Keratinocyte (primary cell): ENCODE data around the gene GLI3. TPM values are rescaled to one million over a fixed set of nuclear protein-coding genes. Genes with fewer than 3 reads are reported as not detected.

ENCODE experiments used
- DNase-seq: peaks from one replicate; pipeline ENCODE4 v3.0.0-alpha.2; 2011; ENCODE audit warnings: low read depth, missing footprints, low spot score
- FAIRE-seq: peaks from 2 replicates; lab custom pipeline; 2011; peaks lifted over from hg19 to GRCh38; lab: Jason Lieb, UNC
- H2AFZ ChIP-seq: 2 replicates; pipeline ENCODE4 v1.6.0; 2012; ENCODE audit warnings: low read length, control low read depth, inconsistent platforms; ENCODE audit not compliant: control insufficient read depth
- H3K27ac ChIP-seq: 2 replicates; pipeline ENCODE4 v1.5.1; 2011; ENCODE audit warnings: low read length; ENCODE audit not compliant: control insufficient read depth, insufficient read depth
- H3K27me3 ChIP-seq: 3 replicates; pipeline ENCODE4 v1.6.0; 2011; ENCODE audit warnings: low read length; ENCODE audit not compliant: control insufficient read depth, insufficient read depth; ENCODE audit errors: extremely low read depth
- H3K36me3 ChIP-seq, 2 experiments: 2 replicates in 1 of 2; 3 replicates in 1 of 2; pipeline ENCODE4 v1.5.1; 2011; ENCODE audit warnings: low read length in 2 of 2, mild to moderate bottlenecking in 1 of 2; ENCODE audit not compliant: control insufficient read depth in 2 of 2, insufficient read depth in 2 of 2; ENCODE audit errors: extremely low read depth in 1 of 2
- H3K4me1 ChIP-seq: 3 replicates; pipeline ENCODE4 v1.5.1; 2011; ENCODE audit warnings: low read length; ENCODE audit not compliant: control insufficient read depth, insufficient read depth; ENCODE audit errors: extremely low read depth
- H3K4me2 ChIP-seq: 3 replicates; pipeline ENCODE4 v1.6.0; 2011; ENCODE audit warnings: low read depth, low read length; ENCODE audit not compliant: control insufficient read depth, insufficient read depth; ENCODE audit errors: extremely low read depth
- H3K4me3 ChIP-seq, 3 experiments: fragments of 200-600 bp in 1 of 3; sonication (generic) in 1 of 3; 2 replicates in 2 of 3; 3 replicates in 1 of 3; pipeline ENCODE4 v1.5.1; 2011 to 2016; ENCODE audit warnings: low read length in 3 of 3, mild to moderate bottlenecking in 3 of 3, control low read depth in 2 of 3, inconsistent platforms in 1 of 3, low read depth in 1 of 3, mixed read lengths in 1 of 3, mixed run types in 1 of 3, moderate library complexity in 1 of 3; ENCODE audit not compliant: control insufficient read depth in 2 of 3, insufficient read depth in 2 of 3; ENCODE audit errors: extremely low read depth in 1 of 3
- H3K79me2 ChIP-seq: 2 replicates; pipeline ENCODE4 v1.6.0; 2012; ENCODE audit warnings: low read length; ENCODE audit not compliant: control insufficient read depth, insufficient read depth
- H3K9ac ChIP-seq: 3 replicates; pipeline ENCODE4 v1.6.0; 2011; ENCODE audit warnings: low read length; ENCODE audit not compliant: control insufficient read depth, insufficient read depth; ENCODE audit errors: extremely low read depth
- H3K9me1 ChIP-seq: 3 replicates; pipeline ENCODE4 v1.6.0; 2011; ENCODE audit warnings: low read length; ENCODE audit not compliant: control insufficient read depth, insufficient read depth; ENCODE audit errors: extremely low read depth
- H3K9me3 ChIP-seq: 2 replicates; pipeline ENCODE4 v1.5.1; 2012; ENCODE audit warnings: low read depth, low read length; ENCODE audit not compliant: control insufficient read depth
- H4K20me1 ChIP-seq: 3 replicates; pipeline ENCODE4 v1.6.0; 2011; ENCODE audit warnings: low read length; ENCODE audit not compliant: control insufficient read depth, insufficient read depth; ENCODE audit errors: extremely low read depth
- EZH2 ChIP-seq: IDR thresholded peaks from one replicate; pipeline ENCODE4 v1.6.1; 2012; ENCODE audit warnings: inconsistent platforms, mild to moderate bottlenecking, low read length, moderate library complexity
- dilution Hi-C: fragments of 300-500 bp; cut with MboI; formaldehyde crosslinking; loops from one replicate; pipeline ENCODE4 v1.7.0; 2020; ENCODE audit warnings: low sequenced_read_pairs; ENCODE audit not compliant: extremely low pct_ligation_motif_present
- polyA plus RNA-seq, 5 experiments: library from polyadenylated mRNA; depleted of rRNA in 3 of 5; stranded (reverse) in 3 of 5; stranded (forward) in 1 of 5; unstranded in 1 of 5; fragments of >200 nt; gene quantifications; 1 replicate in 1 of 5; 2 replicates in 3 of 5; 3 replicates in 1 of 5; pipeline versions ENCODE4 v1.2.1 to v1.2.3, GENCODE V29; 2011 to 2012; ENCODE audit warnings: missing spikeins in 2 of 5, low read depth in 1 of 5, low replicate concordance in 1 of 5
- TF ChIP-seq, protein P1 (sequence below), 3 experiments: IDR thresholded peaks in 1 of 3; conservative IDR thresholded peaks in 1 of 3; optimal IDR thresholded peaks in 1 of 3; 2 replicates in 2 of 3; 3 replicates in 1 of 3; pipeline versions ENCODE3 to v1.5.1; 2011; ENCODE audit warnings: low read length in 3 of 3, mild to moderate bottlenecking in 3 of 3, moderate library complexity in 2 of 3, control low read depth in 1 of 3, inconsistent platforms in 1 of 3; ENCODE audit not compliant: insufficient read depth in 2 of 3; ENCODE audit errors: extremely low read depth in 1 of 3

GLI3 gene
- polyA plus RNA-seq, 1 donor (not counting 4 experiments of a cell fraction or from before 2014, with no cell fraction given), result 3.6 TPM

DNA sequence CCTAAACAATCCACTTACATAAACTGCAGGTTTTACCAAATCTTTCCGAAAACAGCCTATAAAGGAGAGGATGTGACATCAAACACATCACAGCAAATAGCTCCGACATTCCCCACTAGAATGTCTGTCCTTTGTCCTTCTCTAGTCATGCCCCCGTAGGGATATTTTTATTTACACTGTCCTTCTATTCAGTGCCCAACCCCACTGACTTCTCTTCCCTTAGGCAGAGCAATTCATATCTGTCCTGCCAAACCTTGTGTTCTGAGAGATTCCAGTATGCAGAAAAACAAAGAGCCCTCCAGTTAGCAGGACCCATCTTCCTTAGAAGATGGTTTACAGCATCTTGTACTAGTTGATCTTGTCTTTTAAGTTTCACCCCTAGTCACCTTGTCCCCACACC is 5.4 kb upstream of the GLI3 start:
- dilution Hi-C loops, result no loop called here

DNA sequence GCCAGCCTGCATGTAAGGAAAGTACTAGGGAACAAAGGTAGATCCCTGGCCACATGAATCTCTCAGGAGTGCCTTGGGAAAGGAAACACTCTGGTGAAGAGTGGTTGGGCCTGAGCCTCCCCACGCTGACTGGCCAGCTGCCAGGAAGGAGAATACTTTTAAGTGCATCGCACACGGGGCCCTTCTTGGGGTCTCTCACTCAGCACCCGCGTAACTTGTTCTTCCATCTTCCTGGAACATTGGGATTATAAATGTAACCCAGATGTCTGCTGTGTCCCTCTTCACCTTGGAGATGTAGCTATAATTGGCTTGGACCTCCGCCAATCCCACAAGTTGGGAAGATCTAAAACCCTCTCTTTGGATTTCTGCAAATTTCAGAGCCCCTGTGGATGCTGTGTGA is 4.4 kb upstream of the GLI3 start:
- Histone ChIP-seq H2AFZ (no peak overlapping the region), H3K36me3 (no peaks in the 10 kb centered on the region), H3K79me2 (peaks cover 3% of the 10 kb centered on the region), H3K27ac (no peak overlapping the region), H3K4me1 (peaks cover 22% of the 10 kb centered on the region), H3K4me2 (no peak overlapping the region), H3K4me3 (no peak overlapping the region), H3K9me1 (no peaks in the 10 kb centered on the region), H3K9me3 (no peaks in the 10 kb centered on the region), H4K20me1 (no peaks in the 10 kb centered on the region), H3K9ac (no peak overlapping the region), H3K27me3 (no peaks in the 10 kb centered on the region)
- DNase-seq, result no peak
- TF ChIP-seq, protein P1, sequence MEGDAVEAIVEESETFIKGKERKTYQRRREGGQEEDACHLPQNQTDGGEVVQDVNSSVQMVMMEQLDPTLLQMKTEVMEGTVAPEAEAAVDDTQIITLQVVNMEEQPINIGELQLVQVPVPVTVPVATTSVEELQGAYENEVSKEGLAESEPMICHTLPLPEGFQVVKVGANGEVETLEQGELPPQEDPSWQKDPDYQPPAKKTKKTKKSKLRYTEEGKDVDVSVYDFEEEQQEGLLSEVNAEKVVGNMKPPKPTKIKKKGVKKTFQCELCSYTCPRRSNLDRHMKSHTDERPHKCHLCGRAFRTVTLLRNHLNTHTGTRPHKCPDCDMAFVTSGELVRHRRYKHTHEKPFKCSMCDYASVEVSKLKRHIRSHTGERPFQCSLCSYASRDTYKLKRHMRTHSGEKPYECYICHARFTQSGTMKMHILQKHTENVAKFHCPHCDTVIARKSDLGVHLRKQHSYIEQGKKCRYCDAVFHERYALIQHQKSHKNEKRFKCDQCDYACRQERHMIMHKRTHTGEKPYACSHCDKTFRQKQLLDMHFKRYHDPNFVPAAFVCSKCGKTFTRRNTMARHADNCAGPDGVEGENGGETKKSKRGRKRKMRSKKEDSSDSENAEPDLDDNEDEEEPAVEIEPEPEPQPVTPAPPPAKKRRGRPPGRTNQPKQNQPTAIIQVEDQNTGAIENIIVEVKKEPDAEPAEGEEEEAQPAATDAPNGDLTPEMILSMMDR (optimal IDR thresholded peaks at IDR 0.05 in 1 of 3, IDR thresholded peaks at IDR 0.05 in 1 of 3, conservative IDR thresholded peaks at IDR 0.05 in 1 of 3; ENCODE audit: extremely low read depth in 1 of 3, insufficient read depth in 2 of 3, low read length in 3 of 3), result no peak
- TF ChIP-seq EZH2, result no peak
- dilution Hi-C loops, result no loop called here
- FAIRE-seq, result no peak

More for the DNA sequence above, 5.4 kb upstream of the GLI3 start:
- Histone ChIP-seq H3K4me1 (peaks cover 22% of the 10 kb centered on the region), H3K9me1 (no peaks in the 10 kb centered on the region), H4K20me1 (no peaks in the 10 kb centered on the region), H3K4me3 (no peak overlapping the region), H3K4me2 (no peak overlapping the region), H3K9me3 (no peaks in the 10 kb centered on the region), H3K9ac (no peak overlapping the region), H3K27me3 (no peaks in the 10 kb centered on the region), H3K79me2 (no peaks in the 10 kb centered on the region), H2AFZ (no peak overlapping the region), H3K27ac (no peak overlapping the region), H3K36me3 (no peaks in the 10 kb centered on the region)
- FAIRE-seq (no peak), DNase-seq (no peak)
- no peak for TF ChIP-seq EZH2
- TF ChIP-seq, protein P1 (optimal IDR thresholded peaks at IDR 0.05 in 1 of 3, IDR thresholded peaks at IDR 0.05 in 1 of 3, conservative IDR thresholded peaks at IDR 0.05 in 1 of 3; ENCODE audit: extremely low read depth in 1 of 3, insufficient read depth in 2 of 3, low read length in 3 of 3), result no peak
